ENCODE data around the gene TRAF3. TPM values are rescaled to one million over a fixed set of nuclear protein-coding genes. Genes with fewer than 3 reads are reported as not detected.
"Not testable (repeated sequence)": the region's sequence is repeated elsewhere in the genome, so short reads cannot be mapped to it uniquely, and the experiment has no call there.

TRAF3 gene
- total RNA-seq, 1 experiment from 2014 or later = 25.3 TPM

DNA sequence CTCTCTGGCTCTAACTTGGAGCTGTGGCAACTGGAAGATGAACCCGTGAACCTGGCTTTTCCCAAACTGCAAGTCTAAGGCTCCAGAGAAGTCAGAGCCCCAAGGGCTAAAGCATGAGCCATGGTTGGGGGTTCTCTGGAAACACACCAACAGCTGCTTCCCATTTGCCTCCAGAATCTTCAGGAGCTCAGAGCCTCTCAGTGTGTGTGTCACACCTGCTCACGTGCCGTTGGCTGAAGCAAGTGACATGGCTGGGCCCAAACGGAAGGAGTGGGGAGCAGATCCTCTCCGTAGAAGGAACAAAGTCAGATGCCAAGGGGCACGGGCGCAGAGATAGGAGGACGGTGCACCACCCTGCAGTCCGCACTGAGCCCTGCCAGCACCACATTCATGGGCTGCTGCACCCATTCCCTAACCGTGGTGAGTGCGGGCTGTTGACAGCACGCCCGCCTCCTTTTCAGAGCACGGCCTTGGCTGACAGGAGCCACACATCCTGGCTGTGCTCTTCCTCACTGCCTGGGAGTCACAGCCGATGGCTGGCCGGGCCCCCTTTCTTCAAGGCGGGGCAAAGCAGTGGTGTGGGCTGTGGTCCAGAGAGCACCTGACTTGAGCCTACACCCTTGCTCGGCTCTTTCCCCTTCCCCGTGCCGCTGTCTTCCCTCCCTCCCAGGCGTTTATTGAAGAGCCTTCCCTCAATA lies 16.6 kb upstream of the TRAF3 start:
- ChIA-PET CTCF (interaction anchor here (0.6 kb wide), 1 partner anchor 321 kb away, joined by 5 read pairs; no protein-coding TSS in a partner anchor), POLR2A (no interaction called here)
- H3K4me1 Mint-ChIP-seq (ENCODE audit: insufficient read depth, unreplicated experiment) = no peaks in the 10 kb centered on the region
- no peak overlapping the region for H3K4me3 Mint-ChIP-seq (ENCODE audit: unreplicated experiment)
- no peak for DNase-seq (ENCODE audit: unreplicated experiment)
- intact Hi-C loops (cut with micrococcal nuclease) = no loop called here
- no peaks in the 10 kb centered on the region for H3K9me3 Mint-ChIP-seq (ENCODE audit: unreplicated experiment)
- no peaks in the 10 kb centered on the region for H3K27me3 Mint-ChIP-seq (ENCODE audit: insufficient read depth, unreplicated experiment)
- TF ChIP-seq CTCF (IDR thresholded peaks at IDR 0.05; ENCODE audit: unreplicated experiment) = no peak
- no peak overlapping the region for H3K27ac Mint-ChIP-seq (ENCODE audit: low read depth, unreplicated experiment)
- no TSS peak for BruUV-seq (replicated peaks)
- H3K36me3 Mint-ChIP-seq (ENCODE audit: insufficient read depth, unreplicated experiment) = peaks cover 8% of the 10 kb centered on the region

DNA sequence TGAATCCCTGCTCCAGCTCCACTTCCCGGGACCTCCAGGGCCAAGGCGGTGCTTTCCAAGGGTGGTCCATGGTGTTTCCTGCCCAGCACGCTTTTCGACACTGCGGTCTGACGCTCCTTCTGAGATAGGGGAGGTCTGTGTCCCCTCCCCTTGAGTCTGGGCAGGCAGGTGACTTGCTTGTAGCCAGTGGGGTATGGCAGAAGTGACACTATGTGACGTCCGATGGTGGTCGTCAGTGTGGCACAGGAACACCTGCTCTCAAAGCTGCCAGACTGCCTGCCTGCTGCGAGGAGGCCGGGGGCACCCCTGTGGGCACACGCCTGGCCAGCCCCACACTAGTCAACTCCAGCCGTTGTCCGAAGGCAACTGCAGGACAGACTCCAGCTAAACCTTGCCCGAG lies 16.0 kb upstream of the TRAF3 start:
- intact Hi-C loops (cut with micrococcal nuclease) = no loop called here
- Mint-ChIP-seq H3K27me3 (ENCODE audit: insufficient read depth, unreplicated experiment) (no peaks in the 10 kb centered on the region), H3K4me3 (ENCODE audit: unreplicated experiment) (no peak overlapping the region), H3K4me1 (ENCODE audit: insufficient read depth, unreplicated experiment) (no peaks in the 10 kb centered on the region), H3K9me3 (ENCODE audit: unreplicated experiment) (no peaks in the 10 kb centered on the region), H3K27ac (ENCODE audit: low read depth, unreplicated experiment) (no peak overlapping the region), H3K36me3 (ENCODE audit: insufficient read depth, unreplicated experiment) (peaks cover 8% of the 10 kb centered on the region)
- TF ChIP-seq CTCF (IDR thresholded peaks at IDR 0.05; ENCODE audit: unreplicated experiment) = no peak
- ChIA-PET CTCF (interaction anchor here (0.6 kb wide), 1 partner anchor 320 kb away, joined by 5 read pairs; no protein-coding TSS in a partner anchor), POLR2A (no interaction called here)
- no peak for DNase-seq (ENCODE audit: unreplicated experiment)
- BruUV-seq (replicated peaks) = no TSS peak

- CTCF ChIA-PET = no interaction called here
- peaks cover 8% of the 10 kb centered on the region for H3K36me3 Mint-ChIP-seq (ENCODE audit: insufficient read depth, unreplicated experiment)
These were observed 13.0 kb upstream of the TRAF3 start for GRCh38 chr14:102764220-102764671.

GRCh38 chr14:102765770-102766169 lies 11.5 kb upstream of the TRAF3 start:
- H3K4me1 Mint-ChIP-seq (ENCODE audit: insufficient read depth, unreplicated experiment); H3K4me3 Mint-ChIP-seq (ENCODE audit: unreplicated experiment); CTCF ChIA-PET; DNase-seq (ENCODE audit: unreplicated experiment); intact Hi-C loops (cut with micrococcal nuclease); H3K36me3 Mint-ChIP-seq (ENCODE audit: insufficient read depth, unreplicated experiment); BruUV-seq (replicated peaks); H3K27ac Mint-ChIP-seq (ENCODE audit: low read depth, unreplicated experiment); H3K9me3 Mint-ChIP-seq (ENCODE audit: unreplicated experiment); POLR2A ChIA-PET; H3K27me3 Mint-ChIP-seq (ENCODE audit: insufficient read depth, unreplicated experiment): not testable (repeated sequence)

More at GRCh38 chr14:102764220-102764671, 13.0 kb upstream of the TRAF3 start:
- POLR2A ChIA-PET = no interaction called here
- no peak overlapping the region for H3K4me3 Mint-ChIP-seq (ENCODE audit: unreplicated experiment)
- H3K27ac Mint-ChIP-seq (ENCODE audit: low read depth, unreplicated experiment) = no peak overlapping the region
- no peak for TF ChIP-seq CTCF (IDR thresholded peaks at IDR 0.05; ENCODE audit: unreplicated experiment)
- no peaks in the 10 kb centered on the region for H3K4me1 Mint-ChIP-seq (ENCODE audit: insufficient read depth, unreplicated experiment)
- H3K9me3 Mint-ChIP-seq (ENCODE audit: unreplicated experiment) = no peaks in the 10 kb centered on the region
- no peak for DNase-seq (ENCODE audit: unreplicated experiment)
- no peaks in the 10 kb centered on the region for H3K27me3 Mint-ChIP-seq (ENCODE audit: insufficient read depth, unreplicated experiment)
- no TSS peak for BruUV-seq (replicated peaks)
- intact Hi-C loops (cut with micrococcal nuclease) = no loop called here
